ENCODE results near the gene STK32B.
"Not testable (repeated sequence)": the region's sequence is repeated elsewhere in the genome, so short reads cannot be mapped to it uniquely, and the experiment has no call there.

Gene STK32B

GRCh38 chr4:5030221-5030620 is 21.1 kb upstream of the STK32B start:
- no peak for DNase-seq (ENCODE audit: low read depth, low spot score)

GRCh38 chr4:5030927-5031326 is 20.4 kb upstream of the STK32B start:
- DNase-seq (ENCODE audit: low read depth, low spot score): no peak

- no peak for DNase-seq (ENCODE audit: low read depth, low spot score)
Observed at GRCh38 chr4:5032813-5033212, 18.5 kb upstream of the STK32B start.

- no peak for DNase-seq (ENCODE audit: low read depth, low spot score)
Observed at GRCh38 chr4:5033281-5033841, 17.9 kb upstream of the STK32B start.

GRCh38 chr4:5034206-5034605 is 17.1 kb upstream of the STK32B start:
- DNase-seq (ENCODE audit: low read depth, low spot score): no peak

GRCh38 chr4:5036239-5036638 is 15.0 kb upstream of the STK32B start:
- peak; percentile 64 for DNase-seq (ENCODE audit: low read depth, low spot score)

- DNase-seq (ENCODE audit: low read depth, low spot score): peak; percentile 92
Observed at GRCh38 chr4:5037553-5038551, 13.4 kb upstream of the STK32B start.

GRCh38 chr4:5039800-5040199 is 11.5 kb upstream of the STK32B start:
- DNase-seq (ENCODE audit: low read depth, low spot score): no peak

- DNase-seq (ENCODE audit: low read depth, low spot score): no peak
Observed at GRCh38 chr4:5040856-5041620, 10.2 kb upstream of the STK32B start.

GRCh38 chr4:5041699-5042098 is 9.6 kb upstream of the STK32B start:
- no peak for DNase-seq (ENCODE audit: low read depth, low spot score)

GRCh38 chr4:5043579-5043978 is 7.7 kb upstream of the STK32B start:
- no peak for DNase-seq (ENCODE audit: low read depth, low spot score)

- DNase-seq (ENCODE audit: low read depth, low spot score): no peak
Observed at GRCh38 chr4:5044341-5044740, 6.9 kb upstream of the STK32B start.

GRCh38 chr4:5045097-5045496 is 6.2 kb upstream of the STK32B start:
- DNase-seq (ENCODE audit: low read depth, low spot score): no peak

- DNase-seq (ENCODE audit: low read depth, low spot score): no peak
Observed at GRCh38 chr4:5048721-5049120, 2.6 kb upstream of the STK32B start.

- DNase-seq (ENCODE audit: low read depth, low spot score): peak; percentile 89
Observed at GRCh38 chr4:5050520-5051277, 581 bp upstream of the STK32B start.

- DNase-seq (ENCODE audit: low read depth, low spot score): no peak
Observed at GRCh38 chr4:5052204-5052702, 973 bp downstream of the STK32B start.

- DNase-seq (ENCODE audit: low read depth, low spot score): no peak
Observed at GRCh38 chr4:5052726-5053425, 1.6 kb downstream of the STK32B start.

GRCh38 chr4:5054532-5054931 is 3.3 kb downstream of the STK32B start:
- DNase-seq (ENCODE audit: low read depth, low spot score): no peak

GRCh38 chr4:5055411-5055810 is 4.1 kb downstream of the STK32B start:
- DNase-seq (ENCODE audit: low read depth, low spot score): no peak

GRCh38 chr4:5066101-5066500 is 14.8 kb downstream of the STK32B start:
- no peak for DNase-seq (ENCODE audit: low read depth, low spot score)

GRCh38 chr4:5066968-5067367 is 15.7 kb downstream of the STK32B start:
- not testable (repeated sequence) for DNase-seq (ENCODE audit: low read depth, low spot score)
